GM12878 (cell line): ENCODE results near the gene PDGFD. TPM values are rescaled to one million over a fixed set of nuclear protein-coding genes. Genes with fewer than 3 reads are reported as not detected.

Experiments used
- BCL11A ChIP-seq: IDR thresholded peaks from 2 replicates; pipeline ENCODE4 v1.6.1; 2011; ENCODE audit warnings: low read depth, low read length
- CBX5 ChIP-seq: sonication (generic); IDR thresholded peaks from 2 replicates; pipeline ENCODE4 v1.6.1; 2016; ENCODE audit warnings: low read depth, moderate library complexity, mild to moderate bottlenecking, inconsistent platforms
- E2F4 ChIP-seq: IDR thresholded peaks from 2 replicates; pipeline ENCODE4 v1.6.1; 2012; ENCODE audit warnings: low read depth, low read length, improper control_type of control experiment
- EP300 ChIP-seq, 2 experiments: fragments of 150-350 bp in 1 of 2; IDR thresholded peaks; 2 replicates each; pipeline ENCODE4 v1.6.1; 2011 to 2012; ENCODE audit warnings: low read depth in 2 of 2, low read length in 2 of 2, borderline replicate concordance in 1 of 2, improper control_type of control experiment in 1 of 2, inconsistent platforms in 1 of 2; ENCODE audit not compliant: control insufficient read depth in 1 of 2
- EZH2 ChIP-seq: IDR thresholded peaks from 2 replicates; pipeline ENCODE4 v1.6.1; 2012; ENCODE audit warnings: low read depth, mild to moderate bottlenecking, control low read depth, inconsistent platforms, low read length, borderline replicate concordance; ENCODE audit not compliant: control insufficient read depth
- FOXM1 ChIP-seq: IDR thresholded peaks from 2 replicates; pipeline ENCODE4 v1.6.1; 2012; ENCODE audit warnings: low read depth, mild to moderate bottlenecking, inconsistent platforms, low read length, moderate library complexity
- HDAC2 ChIP-seq: fragments of 200-600 bp; sonication (generic); IDR thresholded peaks from 2 replicates; pipeline ENCODE4 v1.6.1; 2017
- MEF2A ChIP-seq: IDR thresholded peaks from 2 replicates; pipeline ENCODE4 v1.6.1; 2011; ENCODE audit warnings: low read depth, mild to moderate bottlenecking, low read length, moderate library complexity; ENCODE audit not compliant: insufficient read depth
- NR2F1 ChIP-seq: fragments of 450-650 bp; conservative IDR thresholded peaks from 2 replicates; pipeline ENCODE4 v1.6.1; 2017; ENCODE audit warnings: mild to moderate bottlenecking
- PAX5 ChIP-seq: IDR thresholded peaks from 2 replicates; pipeline ENCODE4 v1.6.1; 2011; ENCODE audit warnings: low read depth, low read length, borderline replicate concordance
- RELB ChIP-seq: fragments of 450-650 bp; IDR thresholded peaks from 2 replicates; pipeline ENCODE4 v1.6.1; 2017; ENCODE audit warnings: low read depth, mild to moderate bottlenecking, moderate library complexity
- SKIL ChIP-seq: fragments of 450-650 bp; IDR thresholded peaks from 2 replicates; pipeline ENCODE4 v1.6.1; 2017; ENCODE audit warnings: mild to moderate bottlenecking, low read depth, inconsistent platforms; ENCODE audit not compliant: poor library complexity, severe bottlenecking
- SMARCA5 ChIP-seq: fragments of 450-650 bp; IDR thresholded peaks from 2 replicates; pipeline ENCODE4 v1.6.1; 2017; ENCODE audit warnings: mild to moderate bottlenecking
- TCF12 ChIP-seq: IDR thresholded peaks from 2 replicates; pipeline ENCODE4 v1.6.1; 2011; ENCODE audit warnings: low read depth, mild to moderate bottlenecking, low read length
- ZNF217 ChIP-seq: fragments of 450-650 bp; IDR thresholded peaks from 2 replicates; pipeline ENCODE4 v1.6.1; 2017; ENCODE audit warnings: antibody characterized with exemption, mild to moderate bottlenecking
- ZNF622 ChIP-seq: fragments of 450-650 bp; IDR thresholded peaks from 2 replicates; pipeline ENCODE4 v1.6.1; 2017; ENCODE audit warnings: mild to moderate bottlenecking, inconsistent platforms
- ZZZ3 ChIP-seq: IDR thresholded peaks from 2 replicates; pipeline ENCODE4 v1.6.1; 2011; ENCODE audit warnings: low read depth; ENCODE audit not compliant: control insufficient read depth, insufficient read length
- polyA plus RNA-seq, 11 experiments: library from polyadenylated mRNA; depleted of rRNA in 4 of 11; unstranded in 6 of 11; stranded (reverse) in 5 of 11; fragments of >200 nt; fragmentation: Nextera tagmentation in 4 of 11; fragmentation: Illumina TruSeq in 1 of 11; extraction: Ambion mirVana in 4 of 11; extraction: Trizol in 1 of 11; gene quantifications; 1 replicate in 1 of 11; 2 replicates in 10 of 11; pipeline versions ENCODE4 v1.2.1 to v1.2.3, GENCODE V29; 2011 to 2016; ENCODE audit warnings: inconsistent platforms in 2 of 11, missing spikeins in 2 of 11, low read depth in 1 of 11
- total RNA-seq, 4 experiments: library from RNA; depleted of rRNA in 3 of 4; stranded (reverse); fragments of >200 nt in 3 of 4; fragmentation: Illumina TruSeq in 1 of 4; extraction: Trizol in 1 of 4; gene quantifications; 2 replicates each; pipeline versions ENCODE4 v1.2.1 to v1.2.3, GENCODE V29; 2013 to 2021
- TF ChIP-seq, protein P1 (sequence below): fragments of 150-350 bp; IDR thresholded peaks from 2 replicates; pipeline ENCODE4 v1.6.1; 2014; ENCODE audit warnings: mild to moderate bottlenecking, low read depth, low read length
- TF ChIP-seq, protein P2 (sequence below): fragments of 450-650 bp; IDR thresholded peaks from 2 replicates; pipeline ENCODE4 v1.6.1; 2017; ENCODE audit warnings: mild to moderate bottlenecking, moderate library complexity

PDGFD gene
- total and polyA plus RNA-seq, 10 of the 15 experiments (the other 5 are each of a cell fraction or from before 2014, with no cell fraction given) = 0.05 to 0.13 TPM; not detected in 8

DNA sequence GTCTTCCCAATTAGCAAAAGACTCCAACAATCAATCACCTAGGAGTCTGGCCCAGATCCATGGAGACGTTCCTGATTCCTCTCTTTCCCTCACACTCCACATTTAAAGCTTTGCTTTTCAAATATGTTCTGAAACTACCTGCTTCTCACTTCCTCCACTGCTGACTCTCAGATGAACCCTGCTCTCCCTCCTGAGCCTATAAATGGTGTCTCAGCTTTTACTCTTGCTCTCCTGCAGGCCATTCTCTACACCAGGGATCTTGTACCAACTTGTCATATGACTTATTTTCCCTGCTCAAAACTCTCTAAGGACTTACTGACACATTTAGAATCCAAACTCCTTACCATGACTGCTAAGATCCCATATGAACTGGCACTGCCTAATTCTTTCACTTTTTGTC lies 265.9 kb downstream of the PDGFD start (continued):
- peak; percentile 69 for TF ChIP-seq RELB
- no peak for TF ChIP-seq NR2F1
- peak; percentile 23; the same call in 1 of the 2 replicates for TF ChIP-seq BCL11A
- no peak for TF ChIP-seq TCF12
- no peak for TF ChIP-seq PAX5
- no peak for TF ChIP-seq MEF2A
- TF ChIP-seq ZNF217 = no peak
- TF ChIP-seq EZH2 = no peak
- TF ChIP-seq ZZZ3 = no peak
- 0 out of 2 replicates have a peak, but pooled peaks have one; percentile 67 for TF ChIP-seq HDAC2
- TF ChIP-seq, protein P1, sequence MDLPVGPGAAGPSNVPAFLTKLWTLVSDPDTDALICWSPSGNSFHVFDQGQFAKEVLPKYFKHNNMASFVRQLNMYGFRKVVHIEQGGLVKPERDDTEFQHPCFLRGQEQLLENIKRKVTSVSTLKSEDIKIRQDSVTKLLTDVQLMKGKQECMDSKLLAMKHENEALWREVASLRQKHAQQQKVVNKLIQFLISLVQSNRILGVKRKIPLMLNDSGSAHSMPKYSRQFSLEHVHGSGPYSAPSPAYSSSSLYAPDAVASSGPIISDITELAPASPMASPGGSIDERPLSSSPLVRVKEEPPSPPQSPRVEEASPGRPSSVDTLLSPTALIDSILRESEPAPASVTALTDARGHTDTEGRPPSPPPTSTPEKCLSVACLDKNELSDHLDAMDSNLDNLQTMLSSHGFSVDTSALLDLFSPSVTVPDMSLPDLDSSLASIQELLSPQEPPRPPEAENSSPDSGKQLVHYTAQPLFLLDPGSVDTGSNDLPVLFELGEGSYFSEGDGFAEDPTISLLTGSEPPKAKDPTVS = no peak
- TF ChIP-seq, protein P2, sequence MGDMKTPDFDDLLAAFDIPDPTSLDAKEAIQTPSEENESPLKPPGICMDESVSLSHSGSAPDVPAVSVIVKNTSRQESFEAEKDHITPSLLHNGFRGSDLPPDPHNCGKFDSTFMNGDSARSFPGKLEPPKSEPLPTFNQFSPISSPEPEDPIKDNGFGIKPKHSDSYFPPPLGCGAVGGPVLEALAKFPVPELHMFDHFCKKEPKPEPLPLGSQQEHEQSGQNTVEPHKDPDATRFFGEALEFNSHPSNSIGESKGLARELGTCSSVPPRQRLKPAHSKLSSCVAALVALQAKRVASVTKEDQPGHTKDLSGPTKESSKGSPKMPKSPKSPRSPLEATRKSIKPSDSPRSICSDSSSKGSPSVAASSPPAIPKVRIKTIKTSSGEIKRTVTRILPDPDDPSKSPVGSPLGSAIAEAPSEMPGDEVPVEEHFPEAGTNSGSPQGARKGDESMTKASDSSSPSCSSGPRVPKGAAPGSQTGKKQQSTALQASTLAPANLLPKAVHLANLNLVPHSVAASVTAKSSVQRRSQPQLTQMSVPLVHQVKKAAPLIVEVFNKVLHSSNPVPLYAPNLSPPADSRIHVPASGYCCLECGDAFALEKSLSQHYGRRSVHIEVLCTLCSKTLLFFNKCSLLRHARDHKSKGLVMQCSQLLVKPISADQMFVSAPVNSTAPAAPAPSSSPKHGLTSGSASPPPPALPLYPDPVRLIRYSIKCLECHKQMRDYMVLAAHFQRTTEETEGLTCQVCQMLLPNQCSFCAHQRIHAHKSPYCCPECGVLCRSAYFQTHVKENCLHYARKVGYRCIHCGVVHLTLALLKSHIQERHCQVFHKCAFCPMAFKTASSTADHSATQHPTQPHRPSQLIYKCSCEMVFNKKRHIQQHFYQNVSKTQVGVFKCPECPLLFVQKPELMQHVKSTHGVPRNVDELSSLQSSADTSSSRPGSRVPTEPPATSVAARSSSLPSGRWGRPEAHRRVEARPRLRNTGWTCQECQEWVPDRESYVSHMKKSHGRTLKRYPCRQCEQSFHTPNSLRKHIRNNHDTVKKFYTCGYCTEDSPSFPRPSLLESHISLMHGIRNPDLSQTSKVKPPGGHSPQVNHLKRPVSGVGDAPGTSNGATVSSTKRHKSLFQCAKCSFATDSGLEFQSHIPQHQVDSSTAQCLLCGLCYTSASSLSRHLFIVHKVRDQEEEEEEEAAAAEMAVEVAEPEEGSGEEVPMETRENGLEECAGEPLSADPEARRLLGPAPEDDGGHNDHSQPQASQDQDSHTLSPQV = no peak
- no peak for TF ChIP-seq CBX5
- 0 out of 2 replicates have a peak, but pooled peaks have one; percentile 33 for TF ChIP-seq SMARCA5
- no peak for TF ChIP-seq FOXM1
- TF ChIP-seq EP300 (IDR thresholded peaks at IDR 0.05; ENCODE audit: borderline replicate concordance in 1 of 2, control insufficient read depth in 1 of 2, low read depth in 2 of 2, low read length in 2 of 2) = peak in 1 of 2 experiments; percentile 59; a peak in 2 of 4 replicates
- TF ChIP-seq E2F4 = no peak
- no peak for TF ChIP-seq SKIL
- TF ChIP-seq ZNF622 = no peak
